GM12891 (cell line): ENCODE measurements around the gene CPNE1.
"Not testable (repeated sequence)": the region's sequence is repeated elsewhere in the genome, so short reads cannot be mapped to it uniquely, and the experiment has no call there.

ENCODE experiments used
- DNase-seq: peaks from one replicate; pipeline ENCODE4 v3.0.0; 2011; ENCODE audit warnings: low spot score; ENCODE audit not compliant: insufficient read length
- FAIRE-seq: peaks from 2 replicates; lab custom pipeline; 2011; peaks lifted over from hg19 to GRCh38; lab: Jason Lieb, UNC
- PAX5 ChIP-seq: IDR thresholded peaks from 2 replicates; pipeline ENCODE4 v1.6.1; 2011; ENCODE audit warnings: low read length, moderate library complexity, mild to moderate bottlenecking; ENCODE audit not compliant: insufficient read depth, severe bottlenecking
- POLR2A ChIP-seq: IDR thresholded peaks from 2 replicates; pipeline ENCODE4 v1.6.1; 2011; ENCODE audit warnings: low read depth, low read length, control low read depth
- POLR2AphosphoS5 ChIP-seq: IDR thresholded peaks from 2 replicates; pipeline ENCODE4 v1.6.1; 2011; ENCODE audit warnings: low read depth, low read length, control low read depth
- POU2F2 ChIP-seq: IDR thresholded peaks from 2 replicates; pipeline ENCODE4 v1.6.1; 2011; ENCODE audit warnings: low read depth, mild to moderate bottlenecking, control low read depth, low read length, moderate library complexity
- SPI1 ChIP-seq: IDR thresholded peaks from 2 replicates; pipeline ENCODE4 v1.6.1; 2011; ENCODE audit warnings: low read depth, low read length, control low read depth
- TAF1 ChIP-seq: IDR thresholded peaks from 2 replicates; pipeline ENCODE4 v1.6.1; 2011; ENCODE audit warnings: low read depth, low read length, control low read depth

Gene CPNE1

DNA sequence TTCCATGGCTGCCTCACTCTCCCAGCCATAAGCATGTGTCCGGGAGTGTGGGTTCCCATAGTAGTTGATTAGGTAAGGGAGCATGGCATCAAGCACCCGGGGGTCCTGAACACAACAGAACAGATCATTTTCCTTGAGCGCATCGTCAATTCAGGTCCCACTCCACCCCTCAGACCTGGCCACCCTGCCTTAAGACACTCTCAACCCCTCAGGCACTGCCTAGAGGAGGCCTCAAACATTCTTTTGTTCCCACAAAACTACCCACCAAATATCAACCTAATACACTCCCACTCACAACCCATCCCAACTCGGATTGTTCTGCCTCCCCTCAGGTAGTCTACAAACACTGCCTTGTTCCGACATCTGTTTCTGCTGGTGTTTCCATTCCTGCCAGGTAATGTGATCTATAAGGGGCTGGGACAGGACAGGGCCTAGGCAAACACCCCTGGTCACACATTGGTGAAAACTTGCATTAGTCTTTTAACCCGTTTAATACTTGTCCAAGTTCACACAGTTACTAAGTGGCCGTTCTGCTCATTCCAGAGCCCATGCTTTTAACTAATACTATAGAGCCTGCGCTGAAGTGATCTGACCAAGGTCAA, 33.1 kb upstream of the CPNE1 start:
- DNase-seq (no peak), FAIRE-seq (no peak)
- no peak for TF ChIP-seq POU2F2
- TF ChIP-seq PAX5 = no peak
- no peak for TF ChIP-seq TAF1

- no peak for TF ChIP-seq POU2F2
- no peak for TF ChIP-seq TAF1
- no peak for TF ChIP-seq POLR2A
- no peak for TF ChIP-seq POLR2AphosphoS5
- TF ChIP-seq SPI1 = no peak
- TF ChIP-seq PAX5 = no peak
- DNase-seq (no peak), FAIRE-seq (no peak)
These were observed 31.3 kb upstream of the CPNE1 start for GRCh38 chr20:35695978-35696377.

GRCh38 chr20:35695245-35695749, 30.6 kb upstream of the CPNE1 start:
- TF ChIP-seq SPI1 (no peak), PAX5 (no peak), POU2F2 (no peak), POLR2AphosphoS5 (no peak), TAF1 (no peak), POLR2A (no peak)
- DNase-seq (no peak), FAIRE-seq (no peak)

DNA sequence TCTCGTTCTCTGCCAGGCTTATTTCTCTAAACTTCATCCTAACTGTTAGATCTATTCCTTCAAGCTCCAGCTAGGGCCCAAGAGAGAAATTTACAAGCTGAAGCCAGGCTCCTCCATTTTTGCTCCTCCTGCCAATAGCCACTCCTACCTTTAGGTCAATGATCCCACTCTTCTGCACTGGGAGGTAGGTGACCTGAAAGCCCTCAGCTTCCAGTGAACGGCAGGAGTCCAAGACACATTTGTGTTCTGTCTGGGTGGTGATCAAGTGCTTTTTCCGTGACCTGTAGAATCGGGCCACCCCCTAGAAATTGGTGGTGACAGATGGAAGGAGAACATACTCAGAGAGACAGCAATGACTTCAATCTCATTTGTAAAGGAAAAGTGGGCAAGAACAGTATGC, 25.6 kb upstream of the CPNE1 start:
- no peak for FAIRE-seq
- TF ChIP-seq SPI1 = no peak
- no peak for TF ChIP-seq POU2F2
- TF ChIP-seq POLR2A = no peak
- TF ChIP-seq TAF1 = no peak
- no peak for TF ChIP-seq POLR2AphosphoS5
- DNase-seq = no peak

DNA sequence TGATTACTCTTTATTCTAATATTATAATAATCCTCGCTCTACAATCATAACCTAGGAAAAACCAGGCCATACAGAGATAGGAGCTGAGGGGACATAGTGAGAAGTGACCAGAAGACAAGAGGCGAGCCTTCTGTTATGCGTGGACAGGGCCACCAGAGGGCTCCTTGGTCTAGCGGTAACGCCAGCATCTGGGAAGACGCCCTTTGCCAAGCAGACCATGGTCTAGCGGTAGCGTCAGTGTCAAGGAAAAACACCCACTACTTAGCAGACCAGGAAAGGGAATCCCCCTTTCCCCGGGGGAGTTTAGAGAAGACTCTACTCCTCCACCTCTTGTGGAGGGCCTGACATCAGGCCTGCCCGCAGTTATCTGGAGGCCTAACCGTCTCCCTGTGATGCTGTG, 22.2 kb upstream of the CPNE1 start:
- not testable (repeated sequence) for FAIRE-seq, DNase-seq

- not testable (repeated sequence) for FAIRE-seq, DNase-seq
These were observed 20.7 kb upstream of the CPNE1 start for GRCh38 chr20:35685368-35685767.

GRCh38 chr20:35681960-35682359, 17.3 kb upstream of the CPNE1 start:
- DNase-seq = no peak
- FAIRE-seq = no peak
- TF ChIP-seq PAX5 = no peak
- TF ChIP-seq POLR2A = no peak
- TF ChIP-seq POLR2AphosphoS5 = no peak
- TF ChIP-seq SPI1 = no peak
- TF ChIP-seq POU2F2 = no peak
- TF ChIP-seq TAF1 = no peak

DNA sequence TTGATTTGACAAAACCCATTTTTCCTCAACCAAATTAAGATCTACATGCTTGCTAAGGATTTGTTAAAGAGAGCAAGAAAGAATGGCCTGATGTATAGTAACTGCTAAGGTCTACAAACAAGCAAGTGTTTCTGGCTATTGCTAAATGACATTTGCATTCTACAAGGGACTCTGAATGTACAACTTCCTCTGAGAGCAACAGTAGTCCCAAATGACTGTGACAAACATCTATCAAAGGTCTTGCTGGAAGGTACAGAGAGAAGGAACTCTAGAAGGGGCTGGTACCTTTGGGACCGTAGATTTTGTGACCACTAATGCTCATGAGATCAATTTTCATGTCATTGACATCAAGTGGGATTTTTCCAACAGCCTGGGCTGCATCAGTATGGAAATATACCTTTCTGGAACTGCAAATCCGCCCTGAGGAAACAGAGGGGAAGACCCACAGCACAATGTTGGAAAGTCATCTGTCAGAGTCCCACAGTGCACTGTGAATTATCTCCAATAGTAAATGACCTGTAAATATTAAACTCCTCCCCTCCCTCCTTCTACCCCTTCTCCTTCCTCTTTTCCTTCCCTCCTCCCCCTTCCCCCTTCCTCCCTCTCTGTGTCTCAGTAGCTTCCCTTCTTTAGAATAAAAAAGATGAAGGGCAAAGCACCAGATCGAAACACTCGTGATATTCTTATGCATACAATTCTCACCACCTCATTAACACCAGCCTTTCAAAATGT, 15.9 kb upstream of the CPNE1 start:
- DNase-seq (no peak), FAIRE-seq (peak; percentile 13)
- no peak for TF ChIP-seq TAF1
- no peak for TF ChIP-seq SPI1
- no peak for TF ChIP-seq PAX5
- TF ChIP-seq POLR2AphosphoS5 = no peak
- TF ChIP-seq POU2F2 = no peak
- no peak for TF ChIP-seq POLR2A

- DNase-seq (no peak), FAIRE-seq (no peak)
These were observed 10.2 kb upstream of the CPNE1 start for GRCh38 chr20:35674921-35675320.

DNA sequence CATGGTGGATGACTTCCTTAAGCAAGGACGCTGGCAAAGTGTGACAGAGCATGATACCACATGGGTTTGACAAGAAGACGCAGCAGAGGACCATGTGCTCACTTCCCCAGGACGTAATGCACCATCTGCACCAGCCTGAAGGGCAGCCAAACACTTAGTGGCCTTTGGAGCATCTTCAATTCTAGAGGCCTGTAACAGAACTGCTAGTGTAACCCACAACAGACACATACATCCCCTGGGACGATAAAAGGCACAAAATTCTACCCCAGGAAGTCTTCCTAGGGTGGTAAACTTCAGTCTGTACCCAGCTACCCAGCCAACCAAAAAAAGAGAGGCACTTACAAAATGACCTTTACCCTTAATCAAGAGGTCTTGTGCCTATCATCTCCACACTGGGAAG, 9.2 kb upstream of the CPNE1 start:
- FAIRE-seq (no peak), DNase-seq (no peak)
- TF ChIP-seq POLR2A = no peak
- TF ChIP-seq POLR2AphosphoS5 = no peak
- TF ChIP-seq TAF1 = no peak
- TF ChIP-seq POU2F2 = no peak

More at GRCh38 chr20:35674921-35675320, 10.2 kb upstream of the CPNE1 start:
- TF ChIP-seq POLR2A = no peak

DNA sequence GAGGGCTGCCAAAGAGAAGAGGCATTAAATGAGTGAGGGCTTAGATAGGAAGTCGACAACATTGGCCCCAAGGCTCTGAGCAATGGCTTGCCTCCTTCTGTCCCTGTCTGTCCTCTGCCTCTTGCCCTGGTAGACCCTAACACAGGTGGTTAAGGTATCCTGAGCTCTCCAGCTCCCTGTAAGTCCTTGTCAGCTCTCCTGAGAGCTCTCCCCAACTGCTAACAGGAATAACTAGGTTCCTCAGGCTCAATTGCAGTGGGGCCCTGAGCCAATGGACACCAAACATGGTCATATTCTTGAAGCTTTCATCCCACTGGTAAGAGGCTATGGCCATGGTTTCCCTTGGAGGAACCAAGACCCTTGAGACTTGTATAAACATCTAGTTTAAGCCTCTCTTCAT, 5.0 kb upstream of the CPNE1 start:
- DNase-seq (no peak), FAIRE-seq (no peak)
- TF ChIP-seq PAX5 (no peak), POLR2AphosphoS5 (no peak), SPI1 (no peak), POLR2A (no peak)
